IPS-15b (cell line): ENCODE measurements around the gene HOMER2.
"Not testable (repeated sequence)": the region's sequence is repeated elsewhere in the genome, so short reads cannot be mapped to it uniquely, and the experiment has no call there.

Experiments
- H3K27me3 ChIP-seq: one replicate; pipeline ENCODE4 v1.6.1; 2013; ENCODE audit warnings: low read length; ENCODE audit not compliant: control insufficient read depth, insufficient read depth
- H3K36me3 ChIP-seq: one replicate; pipeline ENCODE4 v1.6.1; 2013; ENCODE audit warnings: low read length; ENCODE audit not compliant: control insufficient read depth, insufficient read depth
- H3K4me1 ChIP-seq: one replicate; pipeline ENCODE4 v1.6.1; 2013; ENCODE audit warnings: mild to moderate bottlenecking, low read length; ENCODE audit not compliant: control insufficient read depth, insufficient read depth
- H3K4me3 ChIP-seq: one replicate; pipeline ENCODE4 v1.5.1; 2013; ENCODE audit warnings: low read depth, low read length
- H3K9ac ChIP-seq: one replicate; pipeline ENCODE4 v1.6.1; 2013; ENCODE audit warnings: low read depth, mild to moderate bottlenecking, low read length
- H3K9me3 ChIP-seq: one replicate; pipeline ENCODE4 v1.6.1; 2013; ENCODE audit warnings: mild to moderate bottlenecking, low read length; ENCODE audit not compliant: control insufficient read depth, insufficient read depth

HOMER2 gene

GRCh38 chr15:82909080-82909815, 43.3 kb downstream of the HOMER2 start:
- Histone ChIP-seq H3K9ac (no peak overlapping the region), H3K4me1 (no peaks in the 10 kb centered on the region), H3K9me3 (no peaks in the 10 kb centered on the region), H3K27me3 (no peaks in the 10 kb centered on the region), H3K36me3 (no peaks in the 10 kb centered on the region), H3K4me3 (no peak overlapping the region)

GRCh38 chr15:82907350-82907749, 45.2 kb downstream of the HOMER2 start:
- Histone ChIP-seq H3K36me3 (no peaks in the 10 kb centered on the region), H3K4me3 (no peak overlapping the region), H3K4me1 (no peaks in the 10 kb centered on the region), H3K27me3 (no peaks in the 10 kb centered on the region), H3K9me3 (no peaks in the 10 kb centered on the region), H3K9ac (no peak overlapping the region)

GRCh38 chr15:82904574-82904973, 47.9 kb downstream of the HOMER2 start:
- no peaks in the 10 kb centered on the region for H3K4me1 ChIP-seq
- H3K4me3 ChIP-seq, result no peak overlapping the region
- no peaks in the 10 kb centered on the region for H3K27me3 ChIP-seq
- no peaks in the 10 kb centered on the region for H3K36me3 ChIP-seq
- H3K9me3 ChIP-seq, result no peaks in the 10 kb centered on the region
- no peak overlapping the region for H3K9ac ChIP-seq

GRCh38 chr15:82903511-82903910, 49.0 kb downstream of the HOMER2 start:
- H3K36me3 ChIP-seq, result no peaks in the 10 kb centered on the region
- no peak overlapping the region for H3K4me3 ChIP-seq
- H3K4me1 ChIP-seq, result no peaks in the 10 kb centered on the region
- no peaks in the 10 kb centered on the region for H3K9me3 ChIP-seq
- no peaks in the 10 kb centered on the region for H3K27me3 ChIP-seq
- no peak overlapping the region for H3K9ac ChIP-seq

GRCh38 chr15:82901114-82901805, 51.3 kb downstream of the HOMER2 start:
- no peaks in the 10 kb centered on the region for H3K9me3 ChIP-seq
- H3K4me3 ChIP-seq, result no peak overlapping the region
- no peaks in the 10 kb centered on the region for H3K4me1 ChIP-seq
- no peaks in the 10 kb centered on the region for H3K27me3 ChIP-seq
- no peaks in the 10 kb centered on the region for H3K36me3 ChIP-seq
- H3K9ac ChIP-seq, result no peak overlapping the region

GRCh38 chr15:82900511-82901060, 51.9 kb downstream of the HOMER2 start:
- H3K27me3 ChIP-seq, result no peaks in the 10 kb centered on the region
- no peak overlapping the region for H3K4me3 ChIP-seq
- no peaks in the 10 kb centered on the region for H3K36me3 ChIP-seq
- no peaks in the 10 kb centered on the region for H3K9me3 ChIP-seq
- H3K4me1 ChIP-seq, result no peaks in the 10 kb centered on the region
- H3K9ac ChIP-seq, result no peak overlapping the region

GRCh38 chr15:82898961-82899360, 53.6 kb downstream of the HOMER2 start:
- Histone ChIP-seq H3K9me3 (no peaks in the 10 kb centered on the region), H3K4me1 (peaks cover 7% of the 10 kb centered on the region), H3K4me3 (no peak overlapping the region), H3K36me3 (no peaks in the 10 kb centered on the region), H3K9ac (no peak overlapping the region), H3K27me3 (no peaks in the 10 kb centered on the region)

- Histone ChIP-seq H3K9ac (no peak overlapping the region), H3K4me3 (no peak overlapping the region), H3K4me1 (peaks cover 7% of the 10 kb centered on the region), H3K36me3 (no peaks in the 10 kb centered on the region), H3K27me3 (no peaks in the 10 kb centered on the region), H3K9me3 (no peaks in the 10 kb centered on the region)
Measured at GRCh38 chr15:82895983-82896382, 56.5 kb downstream of the HOMER2 start.

- Histone ChIP-seq H3K4me3 (no peak overlapping the region), H3K4me1 (peaks cover 7% of the 10 kb centered on the region), H3K36me3 (no peaks in the 10 kb centered on the region), H3K27me3 (no peaks in the 10 kb centered on the region), H3K9me3 (no peaks in the 10 kb centered on the region), H3K9ac (no peak overlapping the region)
Measured at GRCh38 chr15:82894971-82895520, 57.5 kb downstream of the HOMER2 start.

GRCh38 chr15:82893473-82893872, 59.0 kb downstream of the HOMER2 start:
- not testable (repeated sequence) for H3K9me3 ChIP-seq, H3K4me3 ChIP-seq, H3K27me3 ChIP-seq, H3K9ac ChIP-seq, H3K36me3 ChIP-seq
- H3K4me1 ChIP-seq, result peaks cover 11% of the 10 kb centered on the region

GRCh38 chr15:82892573-82892972, 59.9 kb downstream of the HOMER2 start:
- H3K4me3 ChIP-seq, result no peak overlapping the region
- no peak overlapping the region for H3K9ac ChIP-seq
- H3K36me3 ChIP-seq, result peaks cover 3% of the 10 kb centered on the region
- peaks cover 11% of the 10 kb centered on the region for H3K4me1 ChIP-seq
- H3K9me3 ChIP-seq, result no peaks in the 10 kb centered on the region
- no peaks in the 10 kb centered on the region for H3K27me3 ChIP-seq

- H3K9me3 ChIP-seq, result no peaks in the 10 kb centered on the region
- H3K4me1 ChIP-seq, result peaks cover 11% of the 10 kb centered on the region
- H3K9ac ChIP-seq, result no peak overlapping the region
- H3K4me3 ChIP-seq, result no peak overlapping the region
- no peaks in the 10 kb centered on the region for H3K27me3 ChIP-seq
- H3K36me3 ChIP-seq, result peaks cover 3% of the 10 kb centered on the region
Measured at GRCh38 chr15:82890995-82891390, 61.5 kb downstream of the HOMER2 start.
